Activated CD4-positive, CD25-positive, alpha-beta regulatory T cell treated with anti-CD3 and anti-CD28 coated beads, Interleukin-2, amount 50 U/mL, for 16 hours (primary cell): Measurements from ENCODE around the gene ERC2.

Experiments
- DNase-seq: peaks from one replicate; pipeline ENCODE4 v3.0.0-alpha.2; 2020; ENCODE audit warnings: low read depth, low spot score

ERC2 gene

GRCh38 chr3:55934771-55935170 lies 533.5 kb downstream of the ERC2 start:
- no peak for DNase-seq

- no peak for DNase-seq
Measured at GRCh38 chr3:55929154-55929869, 539.0 kb downstream of the ERC2 start.

GRCh38 chr3:55923626-55924025 lies 544.6 kb downstream of the ERC2 start:
- DNase-seq: no peak

- DNase-seq: no peak
Measured at GRCh38 chr3:55923207-55923606, 545.1 kb downstream of the ERC2 start.

GRCh38 chr3:55912880-55913279 lies 555.4 kb downstream of the ERC2 start:
- DNase-seq: no peak

GRCh38 chr3:55911266-55911665 lies 557.0 kb downstream of the ERC2 start:
- no peak for DNase-seq

GRCh38 chr3:55910543-55910942 lies 557.7 kb downstream of the ERC2 start:
- DNase-seq: no peak

- no peak for DNase-seq
Measured at GRCh38 chr3:55909373-55909772, 558.9 kb downstream of the ERC2 start.

- DNase-seq: no peak
Measured at GRCh38 chr3:55907616-55908015, 560.7 kb downstream of the ERC2 start.

- no peak for DNase-seq
Measured at GRCh38 chr3:55906896-55907295, 561.4 kb downstream of the ERC2 start.

GRCh38 chr3:55904716-55905115 lies 563.6 kb downstream of the ERC2 start:
- no peak for DNase-seq

GRCh38 chr3:55903680-55904079 lies 564.6 kb downstream of the ERC2 start:
- DNase-seq: no peak

- no peak for DNase-seq
Measured at GRCh38 chr3:55902221-55902900, 565.9 kb downstream of the ERC2 start.

- DNase-seq: no peak
Measured at GRCh38 chr3:55899887-55900286, 568.4 kb downstream of the ERC2 start.

GRCh38 chr3:55897573-55898224 lies 570.6 kb downstream of the ERC2 start:
- DNase-seq: no peak

GRCh38 chr3:55895897-55896566 lies 572.2 kb downstream of the ERC2 start:
- no peak for DNase-seq

- no peak for DNase-seq
Measured at GRCh38 chr3:55894605-55895004, 573.7 kb downstream of the ERC2 start.

GRCh38 chr3:55893045-55893664 lies 575.1 kb downstream of the ERC2 start:
- no peak for DNase-seq

GRCh38 chr3:55891106-55891505 lies 577.2 kb downstream of the ERC2 start:
- DNase-seq: no peak

- DNase-seq: no peak
Measured at GRCh38 chr3:55888282-55888885, 579.9 kb downstream of the ERC2 start.

- no peak for DNase-seq
Measured at GRCh38 chr3:55885721-55886120, 582.5 kb downstream of the ERC2 start.
